Omental fat pad (tissue), 4 donors: ENCODE results near the gene IMPG2. TPM values are rescaled to one million over a fixed set of nuclear protein-coding genes. Genes with fewer than 3 reads are reported as not detected.
"Not testable (repeated sequence)": the region's sequence is repeated elsewhere in the genome, so short reads cannot be mapped to it uniquely, and the experiment has no call there.

ENCODE experiments used
- ATAC-seq: fragments of 150-250 bp; one replicate; pipeline ENCODE4 v1.9.1; 2016; ENCODE audit warnings: mild to moderate bottlenecking, moderate library complexity; ENCODE audit not compliant: low FRiP score
- DNase-seq: peaks from one replicate; pipeline ENCODE4 v3.0.0-alpha.2; 2019; ENCODE audit warnings: low spot score
- CTCF ChIP-seq, 3 donors: fragments of 450-650 bp; IDR thresholded peaks; one replicate each; pipeline ENCODE4 v1.5.1; 2016 to 2017; ENCODE audit warnings: antibody characterized with exemption in 3 of 3, mild to moderate bottlenecking in 3 of 3, moderate library complexity in 2 of 3
- total RNA-seq, 4 donors: library from RNA; depleted of rRNA; stranded (reverse); fragments of >200 nt; gene quantifications; one replicate each; pipeline ENCODE4 v1.1.0, GENCODE V29; 2016

IMPG2 gene
- total RNA-seq, 4 donors from 2014 or later, result 0.13 to 0.56 (median 0.28) TPM

DNA sequence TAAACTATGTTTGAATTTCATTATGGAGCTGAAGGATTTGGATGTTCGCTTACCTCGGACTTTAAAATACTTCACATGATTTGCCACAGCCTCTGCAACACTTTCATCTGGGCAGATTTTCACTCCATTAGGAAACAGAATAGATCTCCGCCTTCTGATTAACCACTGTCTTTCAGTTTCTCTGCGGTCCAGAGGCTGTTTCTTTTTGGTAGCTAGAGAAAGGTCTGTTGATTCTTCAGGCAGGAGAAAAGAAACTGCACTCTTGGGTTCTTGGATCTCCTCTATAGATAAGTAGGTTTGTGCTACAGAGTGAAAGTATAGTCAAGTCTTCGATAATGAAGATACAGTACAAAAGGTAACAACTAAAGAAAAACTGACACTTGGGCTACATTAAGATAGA, 844 bp downstream of the IMPG2 start:
- DNase-seq (no peak), ATAC-seq (no peak)
- no peak for TF ChIP-seq CTCF (IDR thresholded peaks at IDR 0.05)

DNA sequence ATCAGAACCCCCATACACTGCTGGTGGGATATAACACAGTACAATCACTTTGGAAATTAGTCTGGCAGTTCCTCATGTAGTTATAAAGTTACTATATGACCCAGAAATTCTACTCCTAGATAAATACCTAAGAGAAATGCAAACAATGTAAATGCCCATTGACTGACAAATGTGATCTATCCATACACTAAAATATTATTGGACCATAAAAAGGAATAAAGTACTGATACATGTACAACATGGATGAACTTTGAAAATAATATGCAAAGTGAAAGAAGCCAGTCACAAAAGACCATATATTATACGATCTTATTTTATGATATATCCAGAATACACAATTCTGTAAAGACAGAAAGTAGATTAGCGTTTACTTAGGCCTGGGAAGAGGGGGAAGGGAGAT, 7.8 kb downstream of the IMPG2 start:
- TF ChIP-seq CTCF (IDR thresholded peaks at IDR 0.05), result no peak
- no peak for DNase-seq
- no peak for ATAC-seq

- ATAC-seq (no peak), DNase-seq (no peak)
- no peak for TF ChIP-seq CTCF (IDR thresholded peaks at IDR 0.05)
These were observed 8.7 kb downstream of the IMPG2 start for GRCh38 chr3:101311676-101312075.

GRCh38 chr3:101310978-101311375, 9.4 kb downstream of the IMPG2 start:
- DNase-seq (no peak), ATAC-seq (no peak)
- no peak for TF ChIP-seq CTCF (IDR thresholded peaks at IDR 0.05)

DNA sequence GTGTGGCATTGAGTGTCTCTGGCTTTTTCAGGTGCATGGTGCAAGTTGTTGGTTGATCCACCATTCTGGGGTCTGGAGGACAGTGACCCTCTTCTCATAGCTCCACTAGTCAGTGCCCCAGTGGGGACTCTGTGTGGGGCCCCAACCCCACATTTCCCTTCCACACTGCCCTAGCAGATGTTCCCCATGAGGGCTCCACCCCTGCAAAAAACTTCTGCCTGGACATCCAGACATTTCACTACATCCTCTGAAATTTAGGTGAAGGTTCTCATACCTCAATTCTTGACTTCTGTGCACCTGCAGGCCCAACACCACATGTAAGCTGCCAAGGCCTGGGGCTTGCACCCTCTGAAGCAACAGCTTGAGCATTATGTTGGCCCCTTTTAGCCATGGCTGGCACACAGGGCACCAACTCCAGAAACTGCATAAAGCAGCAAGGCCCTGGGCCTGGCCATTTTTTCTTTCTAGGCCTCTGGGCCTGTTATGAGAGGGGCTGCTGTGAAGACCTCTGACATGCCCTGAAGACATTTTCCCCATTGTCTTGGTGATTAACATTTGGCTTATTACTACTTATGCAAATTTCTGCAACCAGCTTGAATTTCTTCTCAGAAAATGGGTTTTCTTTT, 12.1 kb downstream of the IMPG2 start:
- not testable (repeated sequence) for DNase-seq, ATAC-seq

DNA sequence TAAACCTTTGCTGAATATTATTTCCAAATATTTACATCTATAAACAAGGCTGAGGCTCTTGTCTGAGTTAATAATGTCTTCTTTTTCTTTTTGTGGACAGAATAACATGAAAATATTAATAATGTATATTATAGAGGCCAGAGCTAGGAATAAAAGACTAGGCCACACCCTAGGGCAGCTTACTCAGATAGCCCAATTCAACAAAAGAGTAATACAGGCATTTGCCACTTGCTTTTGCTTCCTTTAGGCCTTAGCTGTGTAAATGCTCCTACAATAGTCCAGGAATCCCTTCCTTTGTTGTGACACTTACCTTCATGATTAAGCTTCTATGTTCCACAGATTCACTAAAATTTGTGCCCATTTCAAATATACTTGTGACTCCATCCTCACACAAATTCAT, 16.5 kb downstream of the IMPG2 start:
- TF ChIP-seq CTCF (IDR thresholded peaks at IDR 0.05), result no peak
- ATAC-seq (no peak), DNase-seq (no peak)

- ATAC-seq (no peak), DNase-seq (no peak)
- no peak for TF ChIP-seq CTCF (IDR thresholded peaks at IDR 0.05)
These were observed 17.2 kb downstream of the IMPG2 start for GRCh38 chr3:101303089-101303731.
